B cell (primary cell): ENCODE data around the gene NAPB. TPM values are rescaled to one million over a fixed set of nuclear protein-coding genes. Genes with fewer than 3 reads are reported as not detected.

Experiments used
- ATAC-seq: fragments of 200-7000 bp; cut with Tn5 transposase; one replicate; pipeline ENCODE4 v1.10.0; 2021; ENCODE audit warnings: low read depth, mild to moderate bottlenecking, moderate number of reproducible peaks, moderate library complexity
- CTCF ChIA-PET: fragments of 350-600 bp; sonication (Branson Sonifier 250); formaldehyde crosslinking; loops from one replicate; lab custom pipeline; 2021; ENCODE audit warnings: antibody characterized with exemption, inconsistent platforms; lab: Charles Lee
- POLR2A ChIA-PET: fragments of 350-600 bp; sonication (Branson Sonifier 250); formaldehyde crosslinking; loops from one replicate; lab custom pipeline; 2021; ENCODE audit warnings: antibody characterized with exemption; lab: Charles Lee
- DNase-seq: peaks from one replicate; pipeline ENCODE4 v3.0.0; 2013
- H2AFZ ChIP-seq: 2 replicates; pipeline ENCODE4 v1.6.1; 2012; ENCODE audit warnings: mild to moderate bottlenecking, low read depth, low read length; ENCODE audit not compliant: insufficient read depth, poor library complexity, severe bottlenecking
- H3K27ac ChIP-seq, 2 donors: 1 replicate in 1 of 2; 2 replicates in 1 of 2; pipeline ENCODE4 v1.5.1; 2012 to 2013; ENCODE audit warnings: low read length in 2 of 2, mild to moderate bottlenecking in 2 of 2, moderate library complexity in 1 of 2
- H3K27me3 ChIP-seq, 4 experiments: fragments of 200-600 bp in 1 of 4; sonication (generic) in 1 of 4; replicated peaks in 1 of 4; 1 replicate in 2 of 4; 2 replicates in 2 of 4; pipeline versions ENCODE4 v1.6.1 to v1.7.0; 2013 to 2016; ENCODE audit warnings: low read length in 3 of 4, mild to moderate bottlenecking in 2 of 4, mixed read lengths in 1 of 4, moderate library complexity in 1 of 4; ENCODE audit not compliant: insufficient read depth in 4 of 4, control insufficient read depth in 3 of 4; ENCODE audit errors: control extremely low read depth in 1 of 4
- H3K36me3 ChIP-seq, 2 experiments: replicated peaks in 1 of 2; 1 replicate in 1 of 2; 2 replicates in 1 of 2; pipeline versions ENCODE4 v1.6.1 to v1.7.1; 2013; ENCODE audit warnings: low read length in 1 of 2; ENCODE audit not compliant: insufficient read depth in 2 of 2, control insufficient read depth in 1 of 2; ENCODE audit errors: control extremely low read depth in 1 of 2, extremely low read depth in 1 of 2
- H3K4me1 ChIP-seq, 2 donors: fragments of 200-600 bp in 1 of 2; sonication (generic) in 1 of 2; 1 replicate in 1 of 2; 2 replicates in 1 of 2; pipeline versions ENCODE4 v1.5.1 to v1.6.1; 2013 to 2017; ENCODE audit warnings: low read length in 2 of 2; ENCODE audit not compliant: control insufficient read depth in 2 of 2, insufficient read depth in 2 of 2
- H3K4me2 ChIP-seq: replicated peaks from 2 replicates; pipeline ENCODE3; 2012; ENCODE audit warnings: mild to moderate bottlenecking, low read depth, low read length; ENCODE audit not compliant: poor library complexity, severe bottlenecking
- H3K4me3 ChIP-seq, 5 experiments: fragments of 200-600 bp in 1 of 5; sonication (generic) in 1 of 5; 1 replicate in 3 of 5; 2 replicates in 2 of 5; pipeline versions ENCODE4 v1.5.1 to v1.7.0; 2011 to 2016; ENCODE audit warnings: low read length in 4 of 5, mild to moderate bottlenecking in 4 of 5, low read depth in 2 of 5, control low read depth in 1 of 5, moderate library complexity in 1 of 5; ENCODE audit not compliant: insufficient read depth in 1 of 5; ENCODE audit errors: control extremely low read depth in 1 of 5, extremely low read depth in 1 of 5
- H3K79me2 ChIP-seq: fragments of 200-600 bp; sonication (generic); one replicate; pipeline ENCODE4 v1.6.0; 2016; ENCODE audit warnings: low read length; ENCODE audit not compliant: control insufficient read depth, insufficient read depth
- H3K9ac ChIP-seq: fragments of 200-600 bp; sonication (generic); 2 replicates; pipeline ENCODE4 v1.6.1; 2017; ENCODE audit warnings: mild to moderate bottlenecking, low read length, moderate library complexity
- H3K9me3 ChIP-seq, 3 donors: one replicate each; pipeline versions ENCODE4 v1.6.1 to v1.7.1; 2013; ENCODE audit warnings: low read length in 2 of 3; ENCODE audit not compliant: control insufficient read depth in 2 of 3, insufficient read depth in 1 of 3; ENCODE audit errors: control extremely low read depth in 1 of 3
- H4K20me1 ChIP-seq: 2 replicates; pipeline ENCODE4 v1.6.0; 2012; ENCODE audit warnings: mild to moderate bottlenecking, low read length; ENCODE audit not compliant: insufficient read depth, control insufficient read depth, poor library complexity, severe bottlenecking
- H3K27ac Mint-ChIP-seq: one replicate; pipeline ENCODE4 v1.8.0; 2021; ENCODE audit warnings: mixed read lengths
- H3K27me3 Mint-ChIP-seq: one replicate; pipeline ENCODE4 v1.8.0; 2021; ENCODE audit warnings: mixed read lengths
- H3K4me1 Mint-ChIP-seq: one replicate; pipeline ENCODE4 v1.8.0; 2021; ENCODE audit warnings: mixed read lengths
- H3K4me3 Mint-ChIP-seq: one replicate; pipeline ENCODE4 v1.8.0; 2021; ENCODE audit warnings: mixed read lengths
- H3K9me3 Mint-ChIP-seq: one replicate; pipeline ENCODE4 v1.8.0; 2022; ENCODE audit warnings: mixed read lengths; ENCODE audit not compliant: insufficient read depth
- CTCF ChIP-seq: fragments of 200-600 bp; IDR thresholded peaks from one replicate; pipeline ENCODE4 v1.8.0; 2022; ENCODE audit warnings: antibody characterized with exemption, mild to moderate bottlenecking
- EZH2 ChIP-seq: IDR thresholded peaks from 2 replicates; pipeline ENCODE4 v1.6.1; 2012; ENCODE audit warnings: borderline replicate concordance, low read depth, mild to moderate bottlenecking, moderate library complexity, low read length; ENCODE audit not compliant: insufficient read depth, poor library complexity, severe bottlenecking
- WGBS: methylation state at CpG from one replicate; pipeline ENCODE4 v1.1.5; 2013; ENCODE audit warnings: missing lambda C conversion rate; ENCODE audit not compliant: insufficient coverage; 5-methylcytosine and 5-hydroxymethylcytosine counted together
- intact Hi-C: fragments of 100-400 bp; cut with micrococcal nuclease; formaldehyde crosslinking; loops from one replicate; pipeline ENCODE4 v1.10.0; 2022
- polyA plus RNA-seq: library from polyadenylated mRNA; depleted of rRNA; stranded (reverse); fragments of >200 nt; gene quantifications from 2 replicates; pipeline ENCODE4 v1.2.3, GENCODE V29; 2012
- total RNA-seq, 2 donors: library from RNA; stranded (reverse); fragments of 120-200 nt in 1 of 2; gene quantifications; 1 replicate in 1 of 2; 2 replicates in 1 of 2; pipeline versions ENCODE4 v1.2.3 to v1.2.4, GENCODE V29; 2013 to 2022

The NAPB gene
- total and polyA plus RNA-seq, 2 donors (not counting 1 experiment from before 2014, with no cell fraction given) = 4.1 to 13.0 TPM

GRCh38 chr20:23456873-23457272 is 35.6 kb upstream of the NAPB start:
- WGBS = 100% methylated on average over 5 of the region's 7 CpGs
- Histone ChIP-seq H3K4me3 (no peak overlapping the region), H3K4me1 (peaks cover 2 to 9% of the 10 kb centered on the region in 2 donors), H4K20me1 (no peaks in the 10 kb centered on the region), H3K4me2 (no peak overlapping the region), H2AFZ (peak overlapping the region; percentile 7), H3K27ac (no peak overlapping the region), H3K9me3 (peaks cover 0 to 8% (median 3%) of the 10 kb centered on the region in 3 donors), H3K27me3 (peaks cover 0 to 3% (median 0%) of the 10 kb centered on the region in 4 experiments), H3K79me2 (no peaks in the 10 kb centered on the region), H3K9ac (no peak overlapping the region), H3K36me3 (no peaks in the 10 kb centered on the region)
- Mint-ChIP-seq H3K4me1 (no peaks in the 10 kb centered on the region), H3K4me3 (no peak overlapping the region), H3K27ac (no peak overlapping the region), H3K27me3 (peaks cover 10% of the 10 kb centered on the region), H3K9me3 (no peaks in the 10 kb centered on the region)
- ChIA-PET CTCF (no interaction called here), POLR2A (no interaction called here)
- ATAC-seq (no peak), DNase-seq (no peak)
- intact Hi-C loops = no loop called here
- TF ChIP-seq EZH2 = no peak
- TF ChIP-seq CTCF = no peak

- no peak overlapping the region for H3K4me3 ChIP-seq
- intact Hi-C loops = no loop called here
- CTCF ChIA-PET = no interaction called here
- no peaks in the 10 kb centered on the region for H3K36me3 ChIP-seq
- Mint-ChIP-seq H3K27ac (no peak overlapping the region), H3K4me3 (no peak overlapping the region), H3K9me3 (no peaks in the 10 kb centered on the region), H3K4me1 (no peaks in the 10 kb centered on the region), H3K27me3 (peaks cover 9% of the 10 kb centered on the region)
- H3K9me3 ChIP-seq = peaks cover 0 to 8% (median 3%) of the 10 kb centered on the region in 3 donors
- DNase-seq (no peak), ATAC-seq (no peak)
- peaks cover 0 to 3% (median 0%) of the 10 kb centered on the region in 4 experiments for H3K27me3 ChIP-seq
- no peaks in the 10 kb centered on the region for H4K20me1 ChIP-seq
- H3K4me2 ChIP-seq = peak overlapping the region; percentile 24
- H3K4me1 ChIP-seq = peaks cover 2 to 9% of the 10 kb centered on the region in 2 donors
- peak overlapping the region; percentile 7 for H2AFZ ChIP-seq
- no peaks in the 10 kb centered on the region for H3K79me2 ChIP-seq
- POLR2A ChIA-PET = no interaction called here
- WGBS = 31% methylated on average over 3 of the region's 3 CpGs
- TF ChIP-seq CTCF (no peak), EZH2 (no peak)
- no peak overlapping the region for H3K9ac ChIP-seq
- H3K27ac ChIP-seq = no peak overlapping the region
These were observed 35.1 kb upstream of the NAPB start for GRCh38 chr20:23456409-23456808.
